Measurements from ENCODE around the gene ENAM.

- no peak for TF ChIP-seq CTCF (IDR thresholded peaks at IDR 0.05 in 4 of 5, conservative IDR thresholded peaks at IDR 0.05 in 1 of 5)
- TF ChIP-seq POLR2A (IDR thresholded peaks at IDR 0.05), result no peak
Measured at GRCh38 chr4:70581980-70582379, 46.6 kb upstream of the ENAM start.
